Islet precursor cell (in vitro differentiated cells): ENCODE measurements around the gene GPC5.
A peak's percentile ranks its signal among the peaks of the same experiment; 100 is the strongest.
"Not testable (repeated sequence)": the region's sequence is repeated elsewhere in the genome, so short reads cannot be mapped to it uniquely, and the experiment has no call there.

Source experiments
- DNase-seq: peaks from one replicate; pipeline ENCODE4 v3.0.0-alpha.2; 2018

The GPC5 gene

DNA sequence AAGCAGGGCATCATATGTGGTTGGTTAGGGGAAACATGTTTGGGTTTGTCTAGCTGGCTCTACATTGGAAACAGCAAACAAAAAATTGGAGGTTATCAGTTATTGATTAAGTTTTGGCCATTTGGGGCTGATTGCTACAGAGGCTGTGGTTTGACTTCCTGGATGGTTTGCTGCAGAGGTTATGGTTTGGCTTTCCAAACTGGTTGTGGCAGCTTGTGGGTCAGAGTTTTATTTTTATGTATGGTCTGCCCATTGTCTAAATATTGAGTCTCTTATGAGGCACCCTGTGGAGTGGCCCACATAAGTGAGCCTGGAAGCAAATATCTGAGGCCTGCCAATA is 261.6 kb downstream of the GPC5 start:
- no peak for DNase-seq

DNA sequence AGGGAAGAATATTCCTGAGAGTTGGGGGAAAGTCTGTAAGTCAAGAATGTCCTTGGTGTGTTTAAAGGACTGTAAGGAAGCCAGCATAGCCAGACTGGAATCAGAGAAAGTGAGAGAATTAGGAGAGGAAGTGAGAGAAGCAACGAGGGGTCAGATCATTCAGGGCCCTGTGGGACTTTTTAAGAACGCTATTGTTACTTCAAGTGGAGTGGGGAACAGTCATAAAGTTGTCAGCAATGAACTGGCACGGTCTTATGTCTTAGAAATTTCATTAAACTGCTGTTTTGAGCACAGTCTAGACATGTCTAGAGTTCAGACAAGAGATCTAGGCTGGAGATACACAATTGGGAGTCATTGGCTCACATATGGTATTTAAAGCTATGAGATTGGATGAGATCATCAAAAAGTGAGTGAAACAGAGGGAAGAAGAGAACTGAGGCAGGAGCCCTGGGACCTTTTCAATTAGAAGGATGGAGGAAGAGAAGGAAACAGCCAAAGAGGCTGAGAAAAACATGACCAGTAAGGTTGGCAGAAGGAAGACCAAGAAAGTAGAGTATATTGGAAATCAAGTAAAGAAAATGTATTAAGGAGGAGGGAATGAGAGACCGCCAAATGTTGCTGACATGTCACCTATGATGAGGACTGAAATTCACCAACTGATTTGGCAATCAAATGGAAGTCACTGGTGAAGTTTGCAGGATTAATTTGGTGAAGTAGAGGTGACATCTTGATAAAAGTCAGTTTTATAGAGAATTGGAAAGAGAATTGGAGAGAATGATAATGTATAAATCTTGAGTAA is 263.5 kb downstream of the GPC5 start:
- no peak for DNase-seq

DNA sequence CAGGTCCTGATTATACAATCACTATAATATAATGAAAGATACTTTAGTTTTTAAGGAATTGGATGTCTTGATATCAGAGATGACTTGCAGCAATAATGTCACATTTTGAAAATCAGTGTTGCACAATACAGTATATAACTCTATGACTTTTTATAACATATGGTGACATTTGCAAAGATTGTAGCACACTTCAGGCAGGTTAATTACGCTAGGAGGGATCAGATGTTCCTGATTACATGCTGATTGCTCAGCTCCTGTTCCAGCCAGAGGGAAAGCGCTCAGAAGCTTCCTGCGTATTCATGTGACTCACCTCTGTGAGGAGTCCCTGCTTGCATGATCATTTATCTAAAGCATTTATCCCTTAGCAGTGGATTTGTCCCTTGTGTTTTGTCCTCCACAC is 265.6 kb downstream of the GPC5 start:
- peak; percentile 58 for DNase-seq

GRCh38 chr13:91667486-91667885 is 269.1 kb downstream of the GPC5 start:
- no peak for DNase-seq

DNA sequence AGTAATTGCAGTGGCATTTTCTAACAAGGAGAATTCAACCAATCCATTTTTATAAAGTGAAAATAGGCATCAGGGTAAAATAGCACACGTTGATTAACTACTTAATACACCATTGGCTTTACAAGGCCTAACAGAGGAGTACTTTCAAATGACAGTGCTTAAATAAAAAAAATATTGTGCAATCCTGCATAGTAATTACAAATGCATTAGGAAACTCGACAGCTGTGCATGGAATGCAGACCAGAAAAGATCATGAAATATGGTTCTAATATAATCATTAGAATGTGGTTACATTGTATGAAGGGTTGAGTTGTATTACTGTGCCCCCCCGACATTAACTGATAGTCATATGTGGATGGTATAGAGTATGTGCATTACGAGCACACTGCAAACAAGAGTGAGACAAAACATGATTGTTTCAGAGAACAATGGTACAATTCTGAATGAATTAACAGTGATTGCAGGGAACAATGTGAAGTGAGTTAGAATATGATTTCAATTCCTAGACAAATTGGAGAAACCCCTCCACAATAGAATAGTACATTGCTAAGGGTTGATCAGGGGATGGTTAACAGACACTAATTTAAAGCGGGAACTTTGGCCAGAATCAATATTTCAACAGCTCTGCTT is 270.6 kb downstream of the GPC5 start:
- DNase-seq: no peak

- not testable (repeated sequence) for DNase-seq
Measured at GRCh38 chr13:91674347-91674746, 275.9 kb downstream of the GPC5 start.

GRCh38 chr13:91684746-91685145 is 286.3 kb downstream of the GPC5 start:
- no peak for DNase-seq

- no peak for DNase-seq
Measured at GRCh38 chr13:91690944-91691343, 292.5 kb downstream of the GPC5 start.

DNA sequence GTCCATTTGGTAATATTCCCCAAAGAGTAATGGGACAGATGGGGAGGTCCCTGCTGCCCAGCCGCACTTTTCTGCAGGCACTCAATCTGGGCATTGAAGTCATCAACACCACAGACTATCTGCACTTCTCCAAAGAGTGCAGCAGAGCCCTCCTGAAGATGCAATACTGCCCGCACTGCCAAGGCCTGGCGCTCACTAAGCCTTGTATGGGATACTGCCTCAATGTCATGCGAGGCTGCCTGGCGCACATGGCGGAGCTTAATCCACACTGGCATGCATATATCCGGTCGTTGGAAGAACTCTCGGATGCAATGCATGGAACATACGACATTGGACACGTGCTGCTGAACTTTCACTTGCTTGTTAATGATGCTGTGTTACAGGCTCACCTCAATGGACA is 295.0 kb downstream of the GPC5 start:
- DNase-seq: peak; percentile 48

- no peak for DNase-seq
Measured at GRCh38 chr13:91698308-91698707, 299.9 kb downstream of the GPC5 start.

GRCh38 chr13:91698767-91699166 is 300.3 kb downstream of the GPC5 start:
- no peak for DNase-seq

GRCh38 chr13:91699863-91700262 is 301.4 kb downstream of the GPC5 start:
- DNase-seq: no peak

GRCh38 chr13:91701975-91702374 is 303.6 kb downstream of the GPC5 start:
- no peak for DNase-seq

GRCh38 chr13:91702411-91702810 is 304.0 kb downstream of the GPC5 start:
- DNase-seq: no peak

- no peak for DNase-seq
Measured at GRCh38 chr13:91704398-91704797, 306.0 kb downstream of the GPC5 start.

GRCh38 chr13:91708558-91708957 is 310.1 kb downstream of the GPC5 start:
- DNase-seq: no peak

GRCh38 chr13:91709180-91709579 is 310.8 kb downstream of the GPC5 start:
- no peak for DNase-seq

DNA sequence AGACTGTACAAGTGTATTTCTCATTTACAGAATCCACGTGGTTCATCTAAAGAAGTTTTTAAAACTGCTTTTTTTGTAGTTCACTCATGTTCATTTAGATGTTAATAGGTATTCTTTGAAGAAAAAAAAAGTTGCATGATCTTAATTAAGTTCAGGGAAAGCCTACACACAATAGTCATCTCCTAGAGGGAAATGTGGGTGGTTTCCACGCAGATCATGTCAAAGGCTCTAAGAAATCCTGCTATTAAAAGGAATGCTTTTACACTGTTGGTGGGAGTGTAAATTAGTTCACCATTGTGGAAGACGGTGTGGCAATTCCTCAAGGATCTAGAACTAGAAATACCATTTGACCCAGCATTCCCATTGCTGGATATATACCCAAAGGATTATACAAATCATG is 312.3 kb downstream of the GPC5 start:
- no peak for DNase-seq

- no peak for DNase-seq
Measured at GRCh38 chr13:91714855-91715254, 316.4 kb downstream of the GPC5 start.

DNA sequence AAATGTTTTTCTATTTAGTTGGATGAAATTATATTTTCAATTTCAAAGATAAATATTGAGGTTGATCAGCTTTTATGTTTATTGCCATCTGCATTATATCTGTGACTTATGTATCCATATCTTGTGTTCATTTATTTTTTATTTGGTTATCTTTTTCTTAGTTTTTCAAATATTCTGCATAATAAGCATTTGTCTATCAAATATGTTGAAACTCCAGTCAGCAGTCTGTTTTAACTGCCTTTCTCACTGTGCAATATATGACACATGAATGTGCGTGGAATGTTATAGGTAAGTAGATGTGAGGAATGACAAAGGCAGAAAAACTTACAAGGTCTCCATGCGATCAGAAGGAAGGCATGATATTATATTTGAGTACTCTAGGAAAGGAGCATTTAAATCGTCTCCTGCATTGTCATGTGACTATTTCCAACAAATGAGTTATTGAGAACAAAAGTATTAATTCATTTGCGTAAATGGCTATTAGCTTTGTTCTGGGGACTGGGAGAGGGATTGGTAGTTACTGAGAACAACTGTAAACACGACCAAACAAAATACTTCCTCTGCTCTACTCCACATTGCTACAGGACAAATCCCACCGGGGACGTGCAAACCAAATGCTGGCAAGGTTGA is 318.1 kb downstream of the GPC5 start:
- no peak for DNase-seq

DNA sequence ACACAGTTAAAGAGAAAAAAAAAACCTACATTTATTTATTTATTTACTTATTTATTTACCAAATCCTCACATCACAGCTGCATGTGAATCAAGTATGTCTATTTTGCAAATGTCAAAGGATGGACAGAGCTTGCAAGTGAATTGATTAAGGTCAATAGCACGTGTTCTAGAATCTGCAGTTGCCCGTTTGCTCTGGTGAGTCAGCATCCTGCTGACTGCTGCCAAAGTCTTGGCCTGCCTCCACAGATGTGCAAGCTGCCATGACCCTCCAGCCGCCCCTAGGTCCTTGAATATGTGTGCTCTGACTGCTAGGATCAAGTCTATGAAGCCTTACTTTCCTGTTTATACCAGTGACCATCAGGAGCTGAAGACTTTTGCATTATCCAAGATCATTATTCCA is 320.6 kb downstream of the GPC5 start:
- DNase-seq: peak; percentile 72

DNA sequence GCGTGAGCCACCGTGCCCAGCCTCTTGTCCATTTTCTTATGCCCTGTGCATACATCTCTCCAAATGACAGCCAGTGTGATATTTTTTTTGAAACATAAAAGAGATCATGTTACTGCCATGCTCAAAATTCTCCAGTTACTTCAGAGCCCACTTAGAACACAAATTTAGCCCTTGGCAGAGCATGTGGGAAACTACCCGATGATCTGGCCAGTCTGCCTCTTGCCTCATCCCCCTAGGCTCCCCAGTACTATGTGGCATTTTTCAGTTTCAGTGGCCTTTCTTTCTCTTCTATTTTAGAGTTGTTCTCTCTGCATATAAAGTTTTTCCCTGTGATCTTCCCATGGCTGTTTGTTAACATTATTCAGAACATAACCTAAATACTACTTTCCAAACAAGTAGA is 323.0 kb downstream of the GPC5 start:
- DNase-seq: no peak

- DNase-seq: no peak
Measured at GRCh38 chr13:91722267-91722884, 324.0 kb downstream of the GPC5 start.

- DNase-seq: no peak
Measured at GRCh38 chr13:91724591-91724990, 326.2 kb downstream of the GPC5 start.
